K562 (cell line): Measurements from ENCODE around the gene PNPLA2. TPM values are rescaled to one million over a fixed set of nuclear protein-coding genes. Genes with fewer than 3 reads are reported as not detected.

Experiments used
- ATAC-seq: fragments of 200-7000 bp; cut with Tn5 transposase; 3 replicates; pipeline ENCODE4 v1.9.1; 2020; ENCODE audit warnings: moderate library complexity
- BruUV-seq: library from RNA; stranded (reverse); fragments of 400-500 nt; replicated peaks from 2 replicates; lab custom pipeline; 2021; lab: Mats Ljungman, UMichigan
- CTCF ChIA-PET: fragments of 300-600 bp; formaldehyde crosslinking; extraction: SDS; loops from one replicate; lab custom pipeline; 2021; ENCODE audit warnings: low intra/inter-chr PET ratio; lab: Yijun Ruan, JAX
- POLR2A ChIA-PET: fragments of 300-600, 350-650 bp; sonication (Branson Sonifier 250); formaldehyde crosslinking; extraction: SDS; loops from one replicate; lab custom pipeline; 2021; ENCODE audit warnings: antibody characterized with exemption, inconsistent platforms; lab: Yijun Ruan, JAX
- DNase-seq, 4 experiments: peaks; one replicate each; pipeline versions ENCODE4 v3.0.0 to v3.0.0-alpha.2; 2011 to 2018; ENCODE audit warnings: low spot score in 3 of 4, mixed read lengths in 3 of 4; ENCODE audit errors: extremely low read depth in 1 of 4
- FAIRE-seq: peaks from 2 replicates; lab custom pipeline; 2011; peaks lifted over from hg19 to GRCh38; lab: Jason Lieb, UNC
- H2AFZ ChIP-seq: 2 replicates; pipeline ENCODE4 v1.6.0; 2011; ENCODE audit warnings: low read depth, low read length, control low read depth, inconsistent platforms
- H3K27ac ChIP-seq: fragments of 200-600 bp; 3 replicates; pipeline ENCODE4 v1.8.0; 2011; ENCODE audit warnings: low read depth, mild to moderate bottlenecking, control low read depth, inconsistent platforms, low read length, moderate library complexity, mixed read lengths; ENCODE audit errors: extremely low read depth
- H3K27me3 ChIP-seq, 2 experiments: fragments of 300-600 bp in 1 of 2; 2 replicates in 1 of 2; 3 replicates in 1 of 2; pipeline versions ENCODE4 v1.6.0 to v1.8.0; 2011; ENCODE audit warnings: inconsistent platforms in 2 of 2, low read length in 2 of 2, mild to moderate bottlenecking in 1 of 2, mixed read lengths in 1 of 2, moderate library complexity in 1 of 2; ENCODE audit not compliant: control insufficient read depth in 2 of 2, insufficient read depth in 2 of 2
- H3K36me3 ChIP-seq: fragments of 300-600 bp; 3 replicates; pipeline ENCODE4 v1.8.0; 2011; ENCODE audit warnings: mild to moderate bottlenecking, low read length, inconsistent platforms; ENCODE audit not compliant: control insufficient read depth, insufficient read depth
- H3K4me1 ChIP-seq, 2 experiments: fragments of 200-600 bp in 1 of 2; replicated peaks in 1 of 2; 2 replicates in 1 of 2; 3 replicates in 1 of 2; pipeline versions ENCODE4 v1.5.1 to v1.8.0; 2011; ENCODE audit warnings: inconsistent platforms in 2 of 2, low read length in 2 of 2, mild to moderate bottlenecking in 1 of 2, mixed read lengths in 1 of 2, moderate library complexity in 1 of 2; ENCODE audit not compliant: control insufficient read depth in 2 of 2, insufficient read depth in 2 of 2
- H3K4me2 ChIP-seq: 2 replicates; pipeline ENCODE4 v1.6.1; 2011; ENCODE audit warnings: low read length, control low read depth, inconsistent platforms, mixed read lengths; ENCODE audit not compliant: insufficient read depth
- H3K4me3 ChIP-seq: fragments of 200-600 bp; sonication (generic), shearing (Covaris generic); 2 replicates; pipeline ENCODE4 v1.5.1; 2016; ENCODE audit warnings: control low read depth, inconsistent platforms
- H3K79me2 ChIP-seq: fragments of 200-600 bp; 3 replicates; pipeline ENCODE4 v1.8.0; 2011; ENCODE audit warnings: low read length, inconsistent platforms; ENCODE audit not compliant: control insufficient read depth, insufficient read depth
- H3K9ac ChIP-seq, 2 experiments: 2 replicates each; pipeline versions ENCODE4 v1.6.0 to v1.6.1; 2011; ENCODE audit warnings: low read depth in 2 of 2, low read length in 2 of 2, control low read depth in 1 of 2, inconsistent platforms in 1 of 2, mild to moderate bottlenecking in 1 of 2, mixed read lengths in 1 of 2; ENCODE audit not compliant: insufficient read depth in 1 of 2
- H3K9me1 ChIP-seq: one replicate; pipeline ENCODE4 v1.6.0; 2011; ENCODE audit warnings: inconsistent platforms, mild to moderate bottlenecking, low read length, moderate library complexity; ENCODE audit not compliant: control insufficient read depth, insufficient read depth
- H3K9me3 ChIP-seq: replicated peaks from 2 replicates; pipeline ENCODE4 v1.5.1; 2011; ENCODE audit warnings: low read depth, low read length, inconsistent platforms; ENCODE audit not compliant: control insufficient read depth, insufficient read depth
- H4K20me1 ChIP-seq: replicated peaks from 2 replicates; pipeline ENCODE4 v1.6.1; 2011; ENCODE audit warnings: low read length, inconsistent platforms, mixed read lengths; ENCODE audit not compliant: control insufficient read depth, insufficient read depth
- CHD1 ChIP-seq: fragments of 200-600 bp; sonication (generic); IDR thresholded peaks from one replicate; pipeline ENCODE4 v1.6.1; 2012; ENCODE audit warnings: mild to moderate bottlenecking, moderate library complexity, low read length, inconsistent platforms
- CREM ChIP-seq: IDR thresholded peaks from 2 replicates; pipeline ENCODE4 v1.6.1; 2014; ENCODE audit warnings: antibody characterized with exemption, low read depth
- CTCFL ChIP-seq: IDR thresholded peaks from 2 replicates; pipeline ENCODE4 v1.6.1; 2011; ENCODE audit warnings: borderline replicate concordance, low read depth, mild to moderate bottlenecking, moderate library complexity, low read length; ENCODE audit not compliant: insufficient read depth, poor library complexity, severe bottlenecking
- GTF3C2 ChIP-seq: IDR thresholded peaks from 3 replicates; pipeline ENCODE4 v1.6.1; 2011; ENCODE audit warnings: borderline replicate concordance, mild to moderate bottlenecking, moderate library complexity; ENCODE audit not compliant: insufficient read length; ENCODE audit errors: extremely low read depth
- MCM7 ChIP-seq, 2 experiments: fragments of 450-650 bp; IDR thresholded peaks; 2 replicates each; pipeline ENCODE4 v1.6.1; 2016 to 2018
- PHF20 ChIP-seq: fragments of 450-650 bp; IDR thresholded peaks from 2 replicates; pipeline ENCODE4 v1.6.1; 2018; ENCODE audit not compliant: partially characterized antibody
- PTTG1 ChIP-seq: fragments of 450-650 bp; IDR thresholded peaks from 2 replicates; pipeline ENCODE4 v1.6.1; 2016; ENCODE audit warnings: low read depth, mild to moderate bottlenecking, missing genetic modification characterization, missing compliant biosample characterization
- RAD21 ChIP-seq, 2 experiments: fragments of 250-450 bp in 1 of 2; fragments of 450-650 bp in 1 of 2; sonication (Bioruptor Pico) in 1 of 2; formaldehyde crosslinking in 1 of 2; IDR thresholded peaks in 1 of 2; conservative IDR thresholded peaks in 1 of 2; 2 replicates each; pipeline versions ENCODE4 v1.4.0 to v1.8.0; 2020 to 2022; ENCODE audit warnings: mild to moderate bottlenecking in 2 of 2, moderate library complexity in 1 of 2
- SIRT6 ChIP-seq: IDR thresholded peaks from one replicate; pipeline ENCODE4 v1.6.1; 2012; ENCODE audit warnings: low read depth, mild to moderate bottlenecking, control low read depth, inconsistent platforms, low read length, moderate library complexity
- TGIF2 ChIP-seq: sonication (generic); formaldehyde crosslinking; IDR thresholded peaks from 2 replicates; pipeline ENCODE4 v1.8.1; 2022; ENCODE audit warnings: mild to moderate bottlenecking, missing genetic modification reagents, moderate library complexity
- ZFPM2 ChIP-seq: fragments of 250-450 bp; sonication (Bioruptor Pico); IDR thresholded peaks from 2 replicates; pipeline ENCODE4 v1.5.1; 2022; ENCODE audit warnings: mild to moderate bottlenecking
- ZNF511 ChIP-seq: sonication (generic); formaldehyde crosslinking; IDR thresholded peaks from 2 replicates; pipeline ENCODE4 v1.8.0; 2022; ENCODE audit warnings: mild to moderate bottlenecking, missing genetic modification reagents
- WGBS: fragments of 100-300 bp; shearing (Covaris generic); methylation state at CpG from one replicate; pipeline ENCODE4 v1.1.6; 2016; ENCODE audit warnings: low coverage, mixed read lengths; ENCODE audit not compliant: insufficient coverage; ENCODE audit errors: missing lambda C conversion rate; 5-methylcytosine and 5-hydroxymethylcytosine counted together
- in situ Hi-C: fragments of 300-500 bp; cut with MboI; formaldehyde crosslinking; loops from 4 replicates; pipeline ENCODE4 v1.15.0; 2018; ENCODE audit warnings: inconsistent platforms, mixed read lengths
- intact Hi-C: fragments of 100-400 bp; cut with micrococcal nuclease; formaldehyde crosslinking; loops from 2 replicates; pipeline ENCODE4 v1.14.2; 2022
- polyA plus RNA-seq, 8 experiments: library from polyadenylated mRNA; depleted of rRNA in 4 of 8; stranded (reverse) in 5 of 8; unstranded in 3 of 8; fragments of >200 nt; fragmentation: Nextera tagmentation in 2 of 8; fragmentation: Illumina TruSeq in 1 of 8; extraction: Ambion mirVana in 2 of 8; extraction: Trizol in 1 of 8; gene quantifications; 2 replicates each; pipeline versions ENCODE4 v1.2.1 to v1.2.3, GENCODE V29; 2011 to 2014; ENCODE audit warnings: inconsistent platforms in 1 of 8, missing spikeins in 1 of 8
- total RNA-seq, 7 experiments: library from RNA; depleted of rRNA in 6 of 7; stranded (reverse); fragments of >200 nt in 6 of 7; fragmentation: Illumina TruSeq in 2 of 7; extraction: Trizol in 2 of 7; gene quantifications; 2 replicates each; pipeline versions ENCODE4 v1.2.1 to v1.2.3, GENCODE V29; 2011 to 2021; ENCODE audit warnings: low replicate concordance in 1 of 7

PNPLA2 gene
- total and polyA plus RNA-seq, 9 of the 15 experiments (the other 6 are each of a cell fraction or from before 2014, with no cell fraction given) = 0.39 to 87.1 (median 8.4) TPM

GRCh38 chr11:810040-810567 lies 8.6 kb upstream of the PNPLA2 start (continued):
- TF ChIP-seq GTF3C2 = no peak
- peak; percentile 94 for TF ChIP-seq CHD1
- no peak for TF ChIP-seq ZFPM2
- no peak for TF ChIP-seq PTTG1

- ATAC-seq (no peak), DNase-seq (peak in 2 of 4 experiments; percentile 22 to 28), FAIRE-seq (no peak)
- peaks cover 48% of the 10 kb centered on the region for H3K36me3 ChIP-seq
- no peaks in the 10 kb centered on the region for H3K9me3 ChIP-seq
- WGBS = 36% methylated on average over 14 of the region's 14 CpGs
- ChIA-PET POLR2A (interaction anchor here (0.7 to 2.5 kb wide), 11 partner anchors 8 to 235 kb away, joined by 3 to 12 read pairs (median 3); partner anchors contain the start of gene PNPLA2), CTCF (interaction anchor here (0.6 kb wide), 1 partner anchor 162 kb away, joined by 6 read pairs; no protein-coding TSS in a partner anchor)
- H3K4me1 ChIP-seq = peaks cover 17 to 52% of the 10 kb centered on the region in 2 experiments; a peak in 4 of 5 replicates
- peaks cover 3% of the 10 kb centered on the region for H3K9me1 ChIP-seq
- no TSS peak for BruUV-seq
- in situ Hi-C loops (no loop called here), intact Hi-C loops (no loop called here)
- H3K4me3 ChIP-seq = peak overlapping the region; percentile 99
- peak overlapping the region; percentile 94 to 98 for H3K9ac ChIP-seq
- H3K79me2 ChIP-seq = peaks cover 62% of the 10 kb centered on the region
- H2AFZ ChIP-seq = no peak overlapping the region
- peak overlapping the region; percentile 98 for H3K27ac ChIP-seq
- peak overlapping the region; percentile 100 for H3K4me2 ChIP-seq
- no peaks in the 10 kb centered on the region for H3K27me3 ChIP-seq
- peaks cover 24% of the 10 kb centered on the region for H4K20me1 ChIP-seq
- peak; percentile 25; the same call in 1 of the 2 replicates for TF ChIP-seq ZNF511 (CRISPR knock-in tag)
- peak in 1 of 2 experiments; percentile 9; a peak in 1 of 4 replicates for TF ChIP-seq RAD21 (CRISPR knock-in tag; conservative IDR thresholded peaks at IDR 0.05 in 1 of 2, IDR thresholded peaks at IDR 0.05 in 1 of 2)
- peak; percentile 6; the same call in 1 of the 2 replicates for TF ChIP-seq CREM
- peak; percentile 19 for TF ChIP-seq CTCFL
- TF ChIP-seq MCM7 (IDR thresholded peaks at IDR 0.05) = no peak
- peak; percentile 51 for TF ChIP-seq SIRT6
- TF ChIP-seq TGIF2 (CRISPR knock-in tag) = no peak
- TF ChIP-seq PHF20 = no peak
Observed at GRCh38 chr11:811446-812245, 7.1 kb upstream of the PNPLA2 start.
